Mammary microvascular endothelial cell (primary cell): ENCODE measurements around the gene TAB2. TPM values are rescaled to one million over a fixed set of nuclear protein-coding genes. Genes with fewer than 3 reads are reported as not detected.

ENCODE experiments used
- total RNA-seq: library from RNA; depleted of rRNA; stranded (reverse); fragments of >200 nt; gene quantifications from 2 replicates; pipeline ENCODE4 v1.2.3, GENCODE V29; 2015

Gene TAB2, protein sequence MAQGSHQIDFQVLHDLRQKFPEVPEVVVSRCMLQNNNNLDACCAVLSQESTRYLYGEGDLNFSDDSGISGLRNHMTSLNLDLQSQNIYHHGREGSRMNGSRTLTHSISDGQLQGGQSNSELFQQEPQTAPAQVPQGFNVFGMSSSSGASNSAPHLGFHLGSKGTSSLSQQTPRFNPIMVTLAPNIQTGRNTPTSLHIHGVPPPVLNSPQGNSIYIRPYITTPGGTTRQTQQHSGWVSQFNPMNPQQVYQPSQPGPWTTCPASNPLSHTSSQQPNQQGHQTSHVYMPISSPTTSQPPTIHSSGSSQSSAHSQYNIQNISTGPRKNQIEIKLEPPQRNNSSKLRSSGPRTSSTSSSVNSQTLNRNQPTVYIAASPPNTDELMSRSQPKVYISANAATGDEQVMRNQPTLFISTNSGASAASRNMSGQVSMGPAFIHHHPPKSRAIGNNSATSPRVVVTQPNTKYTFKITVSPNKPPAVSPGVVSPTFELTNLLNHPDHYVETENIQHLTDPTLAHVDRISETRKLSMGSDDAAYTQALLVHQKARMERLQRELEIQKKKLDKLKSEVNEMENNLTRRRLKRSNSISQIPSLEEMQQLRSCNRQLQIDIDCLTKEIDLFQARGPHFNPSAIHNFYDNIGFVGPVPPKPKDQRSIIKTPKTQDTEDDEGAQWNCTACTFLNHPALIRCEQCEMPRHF
- 15.9 and 17.3 TPM in 2 replicates for total RNA-seq

DNA sequence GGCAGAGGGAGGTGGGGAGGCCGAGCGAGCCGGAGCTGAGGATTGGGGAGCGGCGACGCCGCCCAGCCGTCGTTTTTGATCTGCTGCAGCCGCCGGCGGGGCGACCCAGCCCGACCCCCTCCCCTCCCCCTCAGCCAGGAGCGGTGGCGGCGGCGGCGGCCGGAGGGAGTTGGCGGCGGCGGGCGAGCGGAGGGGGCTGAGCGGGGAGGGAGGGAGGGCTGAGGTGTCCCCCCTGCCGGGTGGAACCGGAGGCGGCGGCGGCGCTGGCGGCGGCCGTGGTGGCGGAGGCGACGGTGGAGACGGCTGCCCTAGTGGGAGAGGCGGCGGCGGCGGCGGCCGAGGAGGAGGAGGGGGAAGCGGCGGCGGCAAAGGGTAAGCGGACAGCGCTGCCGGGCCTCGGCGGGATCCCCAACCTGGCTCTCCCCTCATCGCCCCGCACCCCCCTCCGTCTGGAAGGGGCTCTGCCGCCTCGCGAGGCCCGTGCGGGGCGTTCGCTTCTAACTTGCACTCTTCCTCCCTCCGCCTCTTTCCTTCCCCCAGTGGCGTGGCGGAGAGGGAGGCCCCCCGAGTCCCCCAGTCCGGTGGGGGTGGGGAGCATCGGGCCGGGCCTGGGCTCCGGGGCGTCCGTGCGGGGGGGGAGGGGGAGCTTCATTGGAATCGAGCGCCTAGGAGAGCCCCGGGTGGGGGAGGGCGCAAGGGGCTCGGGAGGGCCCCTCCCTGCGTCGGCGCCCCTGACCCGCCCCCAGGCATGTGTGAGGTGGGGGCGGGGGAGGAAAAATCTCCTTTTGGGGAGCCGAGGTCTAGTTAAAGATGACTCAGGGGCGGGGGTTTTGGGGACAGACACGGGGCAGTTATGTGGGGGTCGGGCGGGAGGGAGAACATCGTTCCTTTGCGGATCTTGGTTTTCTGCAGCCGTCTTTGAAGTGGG is at the start of gene TAB2:
Gene TAB2, plus strand, starts transcription at position 69 of the 928 bp plus-strand sequence. CDS start 52,286 bp downstream, outside the sequence.

DNA sequence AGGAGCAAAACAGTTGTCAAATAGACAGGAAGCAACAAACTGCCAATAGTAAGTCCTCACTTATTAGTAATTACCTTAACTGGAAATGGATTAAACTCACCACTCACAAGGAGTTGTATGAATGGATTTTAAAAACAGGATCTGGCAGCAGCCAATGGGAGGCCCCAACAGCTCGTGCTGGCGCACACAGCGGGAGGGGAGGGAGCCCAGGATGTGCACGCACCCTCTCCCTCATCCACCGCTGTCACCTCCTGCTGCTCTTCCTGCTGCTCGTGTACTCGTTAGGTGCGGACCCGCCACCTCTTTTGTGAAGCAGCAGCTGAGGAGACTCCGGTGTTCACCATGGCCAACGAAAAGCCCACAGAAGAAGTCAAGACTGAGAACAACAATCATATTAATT is 82.5 kb downstream of the TAB2 start, which contains the start of gene SUMO4:
Gene SUMO4, plus strand, starts transcription at position 213 of the 400 bp plus-strand sequence. Its CDS starts 130 bp downstream, at position 343.

Other genes with a start within 250 kb of the TAB2 start
- gene SUMO4, start 82.5 kb downstream of the TAB2 start, total RNA-seq: 1.4 TPM in 1 of 2 replicates, not detected in the other
- gene ZC3H12D, start 167.3 kb downstream of the TAB2 start, total RNA-seq: 0.05 TPM in 1 of 2 replicates, not detected in the other
- gene PPIL4, start 228.3 kb downstream of the TAB2 start, total RNA-seq: 19.1 and 19.3 TPM in 2 replicates
- 35.1 and 35.6 TPM in 2 replicates for gene GINM1, start 248.7 kb downstream of the TAB2 start, total RNA-seq